Measurements from ENCODE around the gene KCNQ5.

Gene KCNQ5

DNA sequence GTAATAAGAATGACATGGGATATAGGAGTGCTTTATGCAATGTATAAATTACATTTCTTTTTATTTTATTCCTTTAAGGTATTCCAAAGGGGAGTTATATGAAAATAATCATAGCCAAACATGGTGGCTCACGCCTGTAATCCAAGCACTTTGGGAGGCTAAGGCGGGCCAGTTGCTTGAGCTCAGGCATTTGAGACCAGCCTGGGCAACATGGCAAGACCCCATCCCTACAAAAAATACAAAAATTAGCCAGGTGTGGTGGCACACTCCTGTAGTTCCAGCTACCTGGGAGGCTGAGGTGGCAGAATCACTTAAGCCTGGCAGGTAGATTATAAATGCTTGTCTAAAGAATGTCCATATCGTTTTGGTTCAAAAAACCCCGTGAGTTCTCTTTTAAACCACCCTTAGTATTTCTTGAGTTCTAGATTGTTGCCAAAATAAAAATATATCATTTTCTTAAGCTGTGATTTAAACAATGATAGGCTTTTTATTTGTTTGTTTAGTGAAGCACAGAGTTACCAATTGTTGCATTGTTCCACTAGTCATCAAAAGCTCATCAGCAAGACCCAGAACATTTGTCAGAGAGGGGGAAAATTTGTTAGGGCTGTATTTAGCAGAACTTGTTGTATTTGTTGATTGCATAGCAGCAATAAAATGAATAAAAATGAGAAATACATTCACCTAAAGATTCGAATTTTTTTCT, 457.2 kb downstream of the KCNQ5 start:
- DNase-seq, result no peak

DNA sequence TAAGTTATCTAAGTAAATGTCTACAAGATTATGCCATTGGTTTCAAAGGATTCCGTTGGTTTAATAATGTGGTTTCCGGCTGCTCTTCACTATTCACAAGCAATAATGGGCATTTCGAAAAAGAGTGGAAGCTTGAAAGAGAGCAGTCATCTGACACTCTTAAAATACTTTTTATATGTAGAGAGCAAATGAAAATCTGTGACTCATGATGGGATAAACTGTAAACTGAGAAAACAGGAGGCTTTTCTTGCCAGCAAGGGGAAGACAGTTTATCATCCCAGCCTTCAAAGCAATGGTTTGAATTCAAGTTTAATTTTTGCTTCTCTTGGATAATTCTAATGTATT, 457.7 kb downstream of the KCNQ5 start:
- no peak for DNase-seq

DNA sequence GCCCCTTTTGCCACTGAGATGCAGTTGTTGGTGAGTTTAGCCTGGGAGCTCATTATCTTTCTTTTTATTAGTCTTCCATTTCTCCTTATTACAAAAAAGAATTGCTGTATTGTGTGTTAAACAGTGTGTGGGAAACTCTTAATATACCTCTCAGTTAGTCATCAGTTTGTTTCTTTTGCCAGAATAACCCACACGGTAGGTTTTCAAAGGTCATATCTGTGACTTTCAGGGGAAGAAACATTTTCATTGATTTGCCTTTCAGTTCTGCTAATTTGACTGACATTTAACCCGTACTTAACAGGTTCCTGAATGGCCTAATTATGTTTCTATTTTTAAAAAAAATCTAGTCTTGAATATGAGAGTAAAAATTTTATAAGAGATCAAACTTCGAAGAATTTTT, 458.1 kb downstream of the KCNQ5 start:
- no peak for DNase-seq

DNA sequence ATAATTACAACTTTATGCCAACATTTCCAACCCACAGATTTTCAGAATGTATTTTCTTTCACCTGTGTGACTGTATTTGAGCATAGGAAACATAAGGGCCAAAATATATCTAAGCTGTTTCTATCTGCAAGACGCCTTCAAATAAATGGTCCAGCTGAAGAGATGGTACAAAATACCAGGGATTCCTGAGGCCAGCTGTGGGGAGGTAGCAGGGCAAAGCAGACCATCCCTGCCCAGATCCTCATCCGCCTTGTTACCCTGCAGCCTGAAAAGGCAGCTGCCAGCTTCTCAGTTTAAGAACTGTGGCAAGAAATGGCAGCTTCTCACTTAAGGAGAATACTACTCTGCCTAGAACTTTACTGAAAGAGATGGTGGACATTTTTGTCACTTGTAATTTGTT, 460.1 kb downstream of the KCNQ5 start:
- DNase-seq, result no peak

DNA sequence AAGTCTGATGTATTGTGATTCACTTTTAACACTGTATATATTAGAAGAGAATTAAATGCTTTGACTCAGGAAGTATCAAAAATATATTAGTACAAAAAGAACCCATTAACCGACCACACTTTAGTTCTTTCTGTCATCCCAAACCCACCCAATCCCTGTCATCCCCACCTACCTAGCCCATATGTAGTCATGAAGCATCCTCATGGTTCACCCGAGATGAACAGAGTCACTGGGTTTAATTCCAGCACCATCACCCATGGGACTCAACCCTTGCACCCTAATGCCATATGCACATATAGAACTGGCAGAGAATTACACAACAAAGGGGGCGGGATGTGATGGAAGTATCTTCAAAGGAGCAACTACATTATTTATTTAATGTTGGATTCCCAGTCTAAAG, 462.0 kb downstream of the KCNQ5 start:
- no peak for DNase-seq

DNA sequence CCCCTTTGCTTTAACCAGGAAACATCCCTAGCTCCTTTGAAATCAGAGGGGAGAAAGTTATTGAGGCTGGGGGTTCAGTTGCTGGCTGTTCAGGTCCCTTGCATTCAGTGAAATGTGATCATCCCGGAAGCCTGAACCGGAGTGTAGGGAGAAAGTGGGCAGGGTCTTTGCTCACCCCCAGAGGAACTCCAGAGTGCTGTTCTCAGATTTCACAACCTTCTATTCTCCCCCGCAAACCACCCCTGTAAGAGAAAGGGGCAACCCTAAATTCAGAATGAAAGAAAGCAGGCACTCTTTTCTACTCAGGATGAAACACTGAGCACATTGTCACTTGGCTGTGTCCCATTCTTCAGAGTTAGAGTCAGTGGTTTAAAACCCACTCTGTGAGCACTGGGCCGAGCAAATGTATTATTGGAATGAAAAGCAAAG, 463.6 kb downstream of the KCNQ5 start:
- no peak for DNase-seq

DNA sequence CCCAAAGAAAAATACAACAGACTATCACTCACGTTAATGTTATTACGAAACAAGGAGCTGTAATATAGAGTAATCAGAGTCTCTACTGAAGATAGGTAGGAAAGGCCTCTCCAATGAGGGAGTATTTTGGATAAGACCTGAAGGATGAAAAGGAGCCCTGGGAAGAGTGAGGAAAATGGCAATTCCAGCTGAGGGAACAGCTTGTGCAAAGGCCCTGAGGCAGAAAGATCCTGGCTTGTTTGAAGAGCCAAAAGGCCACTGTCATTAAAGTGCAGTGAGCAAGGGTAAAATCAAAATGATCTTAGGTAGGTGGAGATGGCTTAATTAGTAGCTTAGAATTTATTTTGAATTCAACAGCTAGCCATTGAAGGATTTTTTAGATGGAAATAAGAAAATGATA, 464.9 kb downstream of the KCNQ5 start:
- no peak for DNase-seq

DNA sequence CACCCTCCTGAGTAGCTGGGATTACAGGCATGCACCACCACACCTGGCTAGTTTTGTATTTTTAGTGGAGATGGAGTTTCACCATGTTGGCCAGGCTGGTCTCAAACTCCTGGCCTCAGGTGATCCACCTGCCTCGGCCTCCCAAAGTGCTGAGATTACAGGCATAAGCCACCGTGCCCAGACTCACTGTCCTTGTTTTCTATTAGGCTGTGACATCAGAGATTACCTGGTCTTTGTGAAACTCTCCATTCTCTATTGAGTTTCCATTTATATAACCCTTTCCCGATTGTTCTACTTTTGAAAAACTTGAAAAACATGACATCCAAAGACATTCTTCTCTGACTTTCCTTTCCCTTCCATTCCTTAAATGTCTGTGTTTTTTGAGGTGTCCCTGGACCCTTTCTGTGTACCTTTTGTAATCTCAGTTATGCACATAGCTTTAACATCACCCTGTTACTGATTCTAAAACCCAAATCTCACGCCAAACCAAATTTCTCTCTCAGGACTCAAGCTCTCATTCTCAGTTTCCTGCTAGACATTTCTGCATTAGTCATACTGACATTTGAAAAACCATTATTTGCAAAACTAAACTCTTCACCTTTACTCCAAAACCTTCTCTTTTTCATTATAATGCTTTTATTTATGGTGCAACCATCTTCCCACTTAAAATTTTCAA, 466.4 kb downstream of the KCNQ5 start:
- no peak for DNase-seq

DNA sequence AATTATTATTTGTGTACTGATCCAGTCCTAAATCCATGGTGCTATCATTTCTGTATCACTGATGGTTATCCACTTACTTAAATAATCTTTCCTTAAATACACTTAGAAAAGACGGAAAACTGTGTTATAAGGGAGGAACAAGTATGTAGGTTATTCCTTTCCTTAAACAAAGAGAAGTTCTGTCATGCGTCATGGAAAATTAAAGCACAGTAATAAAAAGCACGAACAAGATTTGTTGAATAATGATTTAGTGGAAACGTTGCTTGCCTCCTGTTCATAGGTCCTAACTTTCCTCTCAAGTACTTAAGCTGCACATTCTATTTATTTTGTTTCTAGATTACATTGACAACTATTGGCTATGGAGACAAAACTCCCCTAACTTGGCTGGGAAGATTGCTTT, 483.1 kb downstream of the KCNQ5 start:
- no peak for DNase-seq

DNA sequence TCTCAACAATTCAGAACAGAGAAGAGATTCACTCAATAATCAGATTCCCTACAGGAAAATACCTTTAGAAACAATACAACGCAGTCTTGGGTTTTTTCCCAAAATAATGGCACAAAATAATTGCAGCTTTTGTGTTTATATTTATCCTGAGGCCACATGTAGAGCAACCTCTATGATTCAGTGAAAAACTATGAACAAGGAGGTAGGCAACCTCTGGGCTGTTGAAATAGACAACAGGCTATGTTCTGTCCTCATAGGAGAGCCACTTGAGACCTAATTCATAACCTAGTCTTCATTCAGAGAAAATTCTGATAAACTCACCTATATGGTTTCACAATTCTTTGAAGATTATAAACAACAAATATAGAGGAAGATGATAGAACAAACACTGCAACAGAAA, 485.2 kb downstream of the KCNQ5 start:
- no peak for DNase-seq

DNA sequence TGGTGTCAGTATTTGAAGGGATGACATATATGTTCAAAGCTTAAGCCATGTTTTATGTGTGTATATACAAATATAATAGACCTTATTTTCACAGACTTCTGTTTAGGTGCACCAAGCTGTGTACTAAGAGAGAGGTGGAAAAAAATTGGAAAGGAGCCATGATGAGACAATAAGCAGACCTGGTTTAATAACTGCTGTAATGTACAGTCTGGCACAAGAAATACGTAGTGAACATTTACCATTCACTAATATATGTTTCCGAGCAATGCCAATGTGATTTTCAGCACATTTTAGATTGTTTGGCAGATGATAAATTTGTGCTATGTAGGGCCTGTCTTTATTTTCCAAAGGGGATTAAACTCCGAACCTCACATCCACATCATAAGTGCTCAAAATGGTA, 487.1 kb downstream of the KCNQ5 start:
- DNase-seq, result no peak

DNA sequence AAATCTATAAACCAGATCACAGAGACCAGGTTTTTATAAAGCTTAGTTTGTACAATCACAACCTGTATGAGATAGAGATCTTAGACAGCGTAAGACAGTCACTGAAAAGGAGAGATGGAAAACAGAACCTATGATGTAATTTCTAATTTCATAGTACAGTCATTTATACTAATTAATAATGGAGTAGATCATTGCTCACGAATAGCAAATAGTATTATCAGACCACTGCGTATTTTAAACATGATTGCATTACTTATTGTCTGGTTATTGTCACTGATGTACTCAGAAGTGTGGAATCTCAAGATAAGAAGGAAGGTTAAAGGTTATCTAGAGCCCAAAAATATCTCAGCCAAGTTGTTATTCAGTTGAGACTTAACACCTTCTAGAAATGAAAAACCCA, 487.8 kb downstream of the KCNQ5 start:
- no peak for DNase-seq

DNA sequence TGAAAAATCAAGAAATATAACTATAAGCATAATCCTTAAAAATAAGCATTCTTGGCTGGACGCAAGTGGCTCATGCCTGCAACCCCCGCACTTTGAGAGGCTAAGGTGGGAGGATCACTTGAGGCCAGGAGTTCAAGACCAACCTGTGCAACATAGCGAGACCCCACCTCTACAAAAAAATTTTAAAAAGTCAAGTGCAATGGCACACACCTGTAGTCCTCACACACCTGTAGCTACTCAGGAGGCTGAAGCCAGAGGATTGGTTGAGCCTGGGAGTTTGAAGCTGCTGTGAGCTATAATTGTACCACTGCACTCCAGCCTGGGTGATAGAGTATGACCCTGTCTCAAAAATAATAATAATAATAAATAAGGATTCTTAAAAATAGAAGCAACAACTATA, 494.5 kb downstream of the KCNQ5 start:
- DNase-seq, result no peak

DNA sequence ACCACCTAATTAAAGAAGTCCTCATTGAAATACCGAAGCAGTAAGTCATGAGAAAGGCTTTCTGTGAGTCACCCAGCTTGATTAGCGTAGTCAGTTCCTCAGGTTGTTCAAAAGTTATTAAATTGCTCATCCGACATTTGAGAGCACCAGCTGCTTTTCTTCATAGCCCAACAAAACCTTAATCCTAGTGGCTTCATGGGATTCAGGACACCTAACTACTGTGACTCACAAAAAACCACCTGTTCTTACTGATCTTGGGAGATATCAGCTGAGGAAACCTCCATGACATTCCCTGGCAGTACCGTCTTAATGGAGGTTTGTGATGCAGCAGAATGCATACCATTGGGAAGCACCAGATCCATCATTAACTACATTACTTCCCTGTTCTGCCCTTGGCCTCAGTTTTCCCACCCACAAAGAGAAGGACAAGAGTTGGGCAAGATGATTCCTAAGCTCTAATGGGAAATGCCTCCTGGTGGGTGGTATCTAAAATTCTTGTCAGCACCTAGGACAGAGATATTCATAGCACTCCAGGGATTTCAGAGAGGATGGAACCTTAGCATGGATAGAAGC, 499.6 kb downstream of the KCNQ5 start:
- no peak for DNase-seq

DNA sequence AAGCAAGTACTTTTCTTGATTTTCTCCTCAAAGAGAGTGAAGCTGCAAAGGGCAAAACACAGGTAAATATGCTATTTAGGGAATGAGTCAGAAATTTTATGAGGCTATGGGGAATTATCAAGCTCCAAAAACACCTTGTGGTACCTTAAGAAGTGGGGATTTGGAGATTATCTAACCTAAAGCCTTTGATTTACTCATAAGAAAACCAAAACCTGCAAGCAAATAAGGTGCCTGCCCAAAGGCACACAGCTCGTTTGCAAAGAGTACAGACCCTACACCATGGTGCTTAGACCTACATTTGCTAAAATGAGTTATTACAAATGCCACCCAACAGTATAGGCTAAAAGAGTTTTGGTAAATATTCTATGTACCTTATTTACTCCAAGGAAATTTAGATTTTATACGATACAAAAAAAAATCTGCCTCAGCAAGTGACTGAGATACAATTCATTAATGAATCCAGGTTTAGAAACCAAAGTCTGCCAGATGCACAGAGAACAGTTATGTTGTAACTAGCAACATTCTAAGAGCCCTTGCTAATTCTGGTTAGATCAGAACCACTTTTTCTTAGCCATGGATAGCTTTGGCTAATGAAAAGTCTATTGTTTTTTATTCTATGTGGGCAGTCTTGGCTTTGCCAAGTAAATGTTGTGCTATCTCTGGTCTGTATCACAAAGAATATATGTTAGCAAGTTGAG, 501.9 kb downstream of the KCNQ5 start:
- no peak for DNase-seq

DNA sequence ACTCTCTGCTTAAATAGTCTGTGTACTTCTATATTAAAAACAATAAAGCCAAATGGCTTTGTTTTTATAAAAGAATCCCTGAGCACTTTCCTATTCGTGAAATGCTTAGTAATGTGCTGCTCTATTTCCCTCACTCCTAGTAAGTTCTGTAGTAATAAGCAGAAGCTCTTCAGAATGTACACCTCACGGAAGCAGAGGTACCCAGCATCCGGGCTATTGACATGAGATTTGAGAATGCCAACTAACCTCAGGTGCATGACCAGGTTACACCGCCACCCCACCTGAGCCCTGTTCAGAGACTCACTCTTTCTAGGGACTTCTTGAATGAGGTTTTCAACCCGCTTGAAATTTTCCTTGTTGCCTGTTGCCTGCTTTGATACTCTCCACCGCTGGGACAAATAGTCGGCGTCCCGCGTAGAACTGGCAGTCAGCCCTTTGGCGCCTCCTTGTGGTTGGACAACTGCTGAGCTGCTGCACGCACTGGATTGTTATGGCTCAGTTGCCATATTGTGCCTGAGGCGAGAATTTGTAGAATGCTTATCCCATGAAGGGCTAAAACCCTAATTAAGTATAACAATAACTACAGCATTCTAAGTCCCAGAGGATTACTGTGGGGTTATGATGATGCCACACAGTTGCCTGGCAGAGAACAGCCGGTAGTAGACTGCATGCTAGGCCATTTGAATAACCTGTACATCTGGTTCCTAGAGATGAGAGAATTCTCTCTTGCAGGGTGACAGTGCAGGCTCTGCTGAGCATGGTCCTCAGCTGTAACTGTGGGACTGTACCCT, 508.0 kb downstream of the KCNQ5 start:
- peak; percentile 77 for DNase-seq

DNA sequence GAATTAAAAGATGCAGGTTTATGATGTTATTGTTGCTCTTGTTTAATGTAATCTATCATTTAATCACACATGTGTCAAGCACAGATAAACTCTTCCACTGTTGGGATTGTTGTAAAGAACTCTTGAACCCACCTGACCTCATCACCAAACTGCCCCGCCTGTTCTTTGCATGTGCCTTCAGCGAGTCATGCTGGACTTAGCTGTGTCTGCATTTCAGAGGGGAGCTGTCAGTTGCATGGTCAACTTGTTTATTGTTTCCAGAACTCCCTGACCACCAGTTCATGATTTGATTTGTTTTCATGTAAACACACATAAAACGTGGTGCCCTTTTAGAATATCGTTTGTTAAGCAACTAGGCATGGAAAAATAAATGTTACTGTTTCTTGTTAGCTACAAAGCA, 509.8 kb downstream of the KCNQ5 start:
- no peak for DNase-seq

DNA sequence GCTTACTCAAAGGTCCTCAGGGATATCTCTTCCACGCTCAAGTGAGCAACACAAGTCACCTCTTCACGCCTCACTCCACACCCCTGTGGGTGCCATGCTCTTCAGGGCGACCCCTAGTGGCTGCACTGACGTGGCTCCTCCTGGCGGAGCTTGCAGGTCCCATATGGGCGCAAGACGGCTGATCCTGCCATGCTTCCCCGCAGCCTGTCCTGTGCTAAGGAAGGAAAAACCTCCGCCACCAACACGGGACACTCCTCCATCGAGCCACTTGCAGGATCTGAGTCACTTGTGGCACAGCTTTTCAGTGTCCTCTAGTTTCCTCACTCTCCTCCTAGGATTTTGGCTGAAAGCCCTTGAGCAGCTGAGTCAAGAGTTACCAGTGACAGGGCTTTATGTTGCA, 512.7 kb downstream of the KCNQ5 start:
- DNase-seq, result peak; percentile 3

DNA sequence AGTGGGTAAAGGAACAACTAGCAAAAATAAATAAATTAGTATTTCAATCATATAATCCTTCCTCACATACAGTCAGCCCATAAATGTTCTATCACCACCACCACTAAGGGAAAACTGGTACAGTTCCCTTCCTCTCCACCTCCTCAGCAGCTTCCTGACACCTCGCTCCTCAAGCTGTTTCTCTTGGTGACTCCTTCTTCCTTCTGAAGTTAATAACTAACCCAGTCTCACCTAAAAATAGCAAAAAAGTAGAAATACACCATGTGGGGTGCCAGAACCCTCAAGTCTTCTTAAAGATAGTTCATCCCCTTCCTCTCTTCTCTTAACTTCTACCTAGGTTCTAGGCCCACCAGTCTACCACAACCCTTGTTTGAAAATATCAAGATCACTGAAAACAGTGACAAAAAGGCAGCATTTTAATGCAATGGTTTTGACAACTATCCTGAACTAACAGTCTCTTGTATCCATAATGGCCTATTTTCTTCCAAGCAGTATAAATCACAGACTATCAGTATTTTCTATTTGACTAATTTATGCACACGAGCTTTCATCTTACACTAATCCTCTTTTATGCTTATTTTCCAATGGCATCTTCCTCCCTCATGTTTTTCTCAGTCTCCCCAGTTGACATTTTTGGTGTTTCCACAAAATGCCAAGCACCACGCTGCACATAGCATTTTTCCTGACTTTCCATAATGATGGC, 518.0 kb downstream of the KCNQ5 start:
- no peak for DNase-seq

DNA sequence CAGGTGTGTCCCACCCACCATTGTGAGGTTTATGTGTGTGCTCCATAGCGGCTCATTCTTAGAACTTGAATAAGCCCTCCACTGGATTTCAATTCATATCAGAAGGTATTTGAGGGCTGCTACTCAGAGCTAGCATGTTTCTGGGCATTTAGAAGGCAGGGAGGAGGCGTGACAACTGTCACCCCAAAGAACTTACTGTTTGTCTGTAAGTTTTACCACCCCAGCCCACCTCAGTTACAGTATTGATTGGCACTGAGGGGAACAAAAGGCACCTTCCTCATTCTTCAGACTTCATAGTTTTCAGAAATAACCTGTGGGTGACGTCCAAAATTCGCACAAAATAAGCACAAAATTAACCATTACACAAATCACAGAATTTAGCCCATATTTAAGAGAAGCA, 521.7 kb downstream of the KCNQ5 start:
- no peak for DNase-seq

DNA sequence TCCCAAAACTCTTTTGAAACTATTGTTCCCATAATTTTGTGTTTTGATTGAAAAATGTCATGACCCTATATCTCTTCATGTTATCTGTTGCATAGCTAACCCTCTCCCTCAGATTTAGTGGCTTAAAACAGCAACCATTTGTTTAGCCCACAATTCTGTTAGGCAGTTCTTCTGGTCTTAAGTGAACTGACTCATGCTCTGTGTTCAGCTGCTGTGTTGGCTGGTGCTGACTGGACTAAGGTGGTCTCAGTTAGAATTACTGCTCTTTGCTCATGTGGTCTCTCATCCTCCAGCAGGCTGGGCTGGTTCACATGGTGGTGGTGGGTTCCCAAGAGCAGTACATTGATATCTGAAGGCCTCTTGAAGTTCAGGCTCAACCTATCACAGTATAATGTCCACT, 522.7 kb downstream of the KCNQ5 start:
- no peak for DNase-seq

DNA sequence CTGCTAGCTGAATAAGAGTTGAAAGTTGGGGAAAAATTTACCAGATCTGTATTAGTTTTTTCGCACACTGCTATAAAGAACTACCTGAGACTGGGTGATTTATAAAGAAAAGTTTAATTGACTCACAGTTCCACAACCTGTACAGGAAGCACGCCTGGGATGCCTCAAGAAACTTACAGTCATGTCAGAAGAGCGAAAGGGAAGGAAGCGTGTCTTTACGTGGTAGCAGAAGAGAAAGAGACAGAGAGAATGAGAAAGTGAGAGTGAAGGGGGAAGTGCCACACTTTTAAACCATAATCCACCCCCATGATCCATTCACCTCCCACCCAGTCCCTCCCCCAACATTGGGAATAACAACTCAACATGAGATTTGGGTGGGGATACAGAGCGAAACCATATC, 523.8 kb downstream of the KCNQ5 start:
- DNase-seq, result no peak

DNA sequence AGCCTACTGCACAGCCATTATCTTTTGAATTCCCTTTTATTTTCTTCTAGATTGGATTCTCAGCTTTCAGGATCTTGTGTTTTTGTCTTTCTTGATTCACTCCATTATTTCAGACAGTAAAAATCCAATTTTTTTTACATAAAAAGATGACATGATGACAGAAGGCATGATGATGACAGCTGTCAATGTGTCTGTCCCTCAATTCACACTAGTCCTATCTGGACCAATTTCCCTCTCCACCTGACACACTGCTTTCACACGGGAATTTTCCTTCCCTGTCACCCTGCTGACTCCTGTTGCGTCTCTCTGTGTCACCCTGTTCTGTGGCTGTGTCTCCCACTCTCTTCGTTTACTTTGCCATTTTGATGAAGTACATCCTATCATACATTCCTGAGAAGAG, 529.9 kb downstream of the KCNQ5 start:
- DNase-seq, result no peak
